ENCODE measurements around the gene ANKRD13B.
"Not testable (repeated sequence)": the region's sequence is repeated elsewhere in the genome, so short reads cannot be mapped to it uniquely, and the experiment has no call there.

Gene ANKRD13B

GRCh38 chr17:29558139-29558538 is 34.8 kb upstream of the ANKRD13B start:
- H2AFZ ChIP-seq (ENCODE audit: low read depth, low read length); H2BK5ac ChIP-seq (ENCODE audit: low read depth, low read length, poor library complexity, severe bottlenecking); H3K4me3 ChIP-seq (ENCODE audit: insufficient read depth in 1 of 2, low read depth in 1 of 2, low read length in 2 of 2); H2BK15ac ChIP-seq (ENCODE audit: low read depth, poor library complexity, severe bottlenecking); H3K79me1 ChIP-seq (replicated peaks; ENCODE audit: low read length, poor library complexity, severe bottlenecking); H3K27ac ChIP-seq (ENCODE audit: low read length, poor library complexity, severe bottlenecking); H3K4me2 ChIP-seq (ENCODE audit: low read length, poor library complexity, severe bottlenecking); H3K9ac ChIP-seq (ENCODE audit: low read length); H3K23ac ChIP-seq (ENCODE audit: low read length in 2 of 2); H3K18ac ChIP-seq (ENCODE audit: low read depth in 1 of 2, low read length in 2 of 2); H3K27me3 ChIP-seq (ENCODE audit: control insufficient read depth in 1 of 2, insufficient read depth in 1 of 2, low read length in 2 of 2); H3K9me3 ChIP-seq (ENCODE audit: control insufficient read depth, low read length); H3K4me1 ChIP-seq (ENCODE audit: control insufficient read depth, insufficient read depth, low read depth, low read length); H2AK5ac ChIP-seq (ENCODE audit: low read length, severe bottlenecking); H2BK120ac ChIP-seq (ENCODE audit: low read depth, low read length); H2BK12ac ChIP-seq (ENCODE audit: low read length in 2 of 2); DNase-seq; H3K4ac ChIP-seq (ENCODE audit: low read depth in 1 of 2, low read length in 2 of 2); H4K91ac ChIP-seq (ENCODE audit: low read length); H3K14ac ChIP-seq (ENCODE audit: low read length in 2 of 2); H4K8ac ChIP-seq (ENCODE audit: low read length): not testable (repeated sequence)
- peaks cover 14% of the 10 kb centered on the region in 2 experiments for H3K36me3 ChIP-seq (ENCODE audit: control insufficient read depth in 1 of 2, insufficient read depth in 2 of 2, low read depth in 1 of 2, low read length in 2 of 2)
- 93% methylated on average over 5 of the region's 5 CpGs for WGBS

- Histone ChIP-seq H4K8ac (ENCODE audit: low read length) (no peak overlapping the region), H2BK12ac (ENCODE audit: low read length in 2 of 2) (no peak overlapping the region), H3K23ac (ENCODE audit: low read length in 2 of 2) (no peak overlapping the region), H2AK5ac (ENCODE audit: low read length, severe bottlenecking) (no peak overlapping the region), H3K36me3 (ENCODE audit: control insufficient read depth in 1 of 2, insufficient read depth in 2 of 2, low read depth in 1 of 2, low read length in 2 of 2) (peaks cover 14% of the 10 kb centered on the region in 2 experiments), H2BK120ac (ENCODE audit: low read depth, low read length) (no peak overlapping the region), H3K4me1 (ENCODE audit: control insufficient read depth, insufficient read depth, low read depth, low read length) (peaks cover 6% of the 10 kb centered on the region), H3K4me3 (ENCODE audit: insufficient read depth in 1 of 2, low read depth in 1 of 2, low read length in 2 of 2) (no peak overlapping the region), H3K4ac (ENCODE audit: low read depth in 1 of 2, low read length in 2 of 2) (no peak overlapping the region), H3K9me3 (ENCODE audit: control insufficient read depth, low read length) (no peaks in the 10 kb centered on the region), H2BK5ac (ENCODE audit: low read depth, low read length, poor library complexity, severe bottlenecking) (no peak overlapping the region), H4K91ac (ENCODE audit: low read length) (no peak overlapping the region), H3K14ac (ENCODE audit: low read length in 2 of 2) (no peak overlapping the region), H3K18ac (ENCODE audit: low read depth in 1 of 2, low read length in 2 of 2) (no peak overlapping the region), H3K27ac (ENCODE audit: low read length, poor library complexity, severe bottlenecking) (no peak overlapping the region), H3K9ac (ENCODE audit: low read length) (no peak overlapping the region), H3K27me3 (ENCODE audit: control insufficient read depth in 1 of 2, insufficient read depth in 1 of 2, low read length in 2 of 2) (no peaks in the 10 kb centered on the region), H3K4me2 (ENCODE audit: low read length, poor library complexity, severe bottlenecking) (no peak overlapping the region), H2BK15ac (ENCODE audit: low read depth, poor library complexity, severe bottlenecking) (no peak overlapping the region), H3K79me1 (replicated peaks; ENCODE audit: low read length, poor library complexity, severe bottlenecking) (peaks cover 10% of the 10 kb centered on the region), H2AFZ (ENCODE audit: low read depth, low read length) (no peak overlapping the region)
- 100% methylated on average over 2 of the region's 2 CpGs for WGBS
- DNase-seq = no peak
Measured at GRCh38 chr17:29559640-29560039, 33.3 kb upstream of the ANKRD13B start.

DNA sequence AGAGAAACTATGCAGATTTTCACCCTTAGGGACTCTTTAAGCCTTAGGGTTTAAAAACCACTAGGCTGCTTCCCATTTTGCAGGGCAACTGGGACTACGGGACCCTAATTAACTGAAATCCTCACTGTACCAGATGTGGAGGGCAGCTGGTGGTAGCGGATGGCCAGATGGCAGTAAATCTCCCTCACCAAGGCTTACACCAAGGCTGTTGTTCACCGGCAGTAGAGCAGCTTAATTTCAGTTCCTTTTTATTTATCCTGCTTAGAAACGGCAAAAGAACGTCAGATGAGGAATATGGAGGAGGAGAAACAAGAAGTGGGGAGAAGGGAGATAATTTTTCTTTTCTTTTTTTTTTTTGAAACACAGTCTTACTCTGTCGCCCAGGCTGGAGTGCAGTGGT is 32.6 kb upstream of the ANKRD13B start:
- Histone ChIP-seq H2AFZ (ENCODE audit: low read depth, low read length) (no peak overlapping the region), H2BK15ac (ENCODE audit: low read depth, poor library complexity, severe bottlenecking) (no peak overlapping the region), H3K27ac (ENCODE audit: low read length, poor library complexity, severe bottlenecking) (no peak overlapping the region), H2BK120ac (ENCODE audit: low read depth, low read length) (no peak overlapping the region), H3K4me2 (ENCODE audit: low read length, poor library complexity, severe bottlenecking) (no peak overlapping the region), H3K9ac (ENCODE audit: low read length) (no peak overlapping the region), H3K36me3 (ENCODE audit: control insufficient read depth in 1 of 2, insufficient read depth in 2 of 2, low read depth in 1 of 2, low read length in 2 of 2) (peaks cover 14% of the 10 kb centered on the region in 2 experiments), H3K23ac (ENCODE audit: low read length in 2 of 2) (no peak overlapping the region), H3K27me3 (ENCODE audit: control insufficient read depth in 1 of 2, insufficient read depth in 1 of 2, low read length in 2 of 2) (no peaks in the 10 kb centered on the region), H4K8ac (ENCODE audit: low read length) (no peak overlapping the region), H3K18ac (ENCODE audit: low read depth in 1 of 2, low read length in 2 of 2) (no peak overlapping the region), H2AK5ac (ENCODE audit: low read length, severe bottlenecking) (no peak overlapping the region), H4K91ac (ENCODE audit: low read length) (no peak overlapping the region), H3K9me3 (ENCODE audit: control insufficient read depth, low read length) (no peaks in the 10 kb centered on the region), H3K4me3 (ENCODE audit: insufficient read depth in 1 of 2, low read depth in 1 of 2, low read length in 2 of 2) (no peak overlapping the region), H2BK12ac (ENCODE audit: low read length in 2 of 2) (no peak overlapping the region), H3K14ac (ENCODE audit: low read length in 2 of 2) (no peak overlapping the region), H3K4me1 (ENCODE audit: control insufficient read depth, insufficient read depth, low read depth, low read length) (peaks cover 6% of the 10 kb centered on the region), H3K79me1 (replicated peaks; ENCODE audit: low read length, poor library complexity, severe bottlenecking) (peaks cover 12% of the 10 kb centered on the region), H3K4ac (ENCODE audit: low read depth in 1 of 2, low read length in 2 of 2) (no peak overlapping the region), H2BK5ac (ENCODE audit: low read depth, low read length, poor library complexity, severe bottlenecking) (no peak overlapping the region)
- WGBS = 100% methylated on average over 4 of the region's 6 CpGs
- no peak for DNase-seq

GRCh38 chr17:29561554-29562517 is 31.1 kb upstream of the ANKRD13B start:
- 88% methylated on average over 17 of the region's 17 CpGs for WGBS
- no peak overlapping the region for H2BK12ac ChIP-seq (ENCODE audit: low read length in 2 of 2)
- H2BK120ac ChIP-seq (ENCODE audit: low read depth, low read length) = no peak overlapping the region
- no peak overlapping the region for H3K27ac ChIP-seq (ENCODE audit: low read length, poor library complexity, severe bottlenecking)
- H3K14ac ChIP-seq (ENCODE audit: low read length in 2 of 2) = no peak overlapping the region
- H3K79me1 ChIP-seq (replicated peaks; ENCODE audit: low read length, poor library complexity, severe bottlenecking) = peaks cover 17% of the 10 kb centered on the region
- H3K9ac ChIP-seq (ENCODE audit: low read length) = no peak overlapping the region
- H4K8ac ChIP-seq (ENCODE audit: low read length) = no peak overlapping the region
- H3K4me1 ChIP-seq (ENCODE audit: control insufficient read depth, insufficient read depth, low read depth, low read length) = peaks cover 16% of the 10 kb centered on the region
- no peak overlapping the region for H3K4me3 ChIP-seq (ENCODE audit: insufficient read depth in 1 of 2, low read depth in 1 of 2, low read length in 2 of 2)
- no peak for DNase-seq
- no peak overlapping the region for H3K18ac ChIP-seq (ENCODE audit: low read depth in 1 of 2, low read length in 2 of 2)
- H2BK15ac ChIP-seq (ENCODE audit: low read depth, poor library complexity, severe bottlenecking) = no peak overlapping the region
- no peaks in the 10 kb centered on the region for H3K27me3 ChIP-seq (ENCODE audit: control insufficient read depth in 1 of 2, insufficient read depth in 1 of 2, low read length in 2 of 2)
- peaks cover 14% of the 10 kb centered on the region in 2 experiments for H3K36me3 ChIP-seq (ENCODE audit: control insufficient read depth in 1 of 2, insufficient read depth in 2 of 2, low read depth in 1 of 2, low read length in 2 of 2)
- H2AFZ ChIP-seq (ENCODE audit: low read depth, low read length) = no peak overlapping the region
- no peak overlapping the region for H2BK5ac ChIP-seq (ENCODE audit: low read depth, low read length, poor library complexity, severe bottlenecking)
- H4K91ac ChIP-seq (ENCODE audit: low read length) = no peak overlapping the region
- no peak overlapping the region for H3K4me2 ChIP-seq (ENCODE audit: low read length, poor library complexity, severe bottlenecking)
- H3K9me3 ChIP-seq (ENCODE audit: control insufficient read depth, low read length) = no peaks in the 10 kb centered on the region
- no peak overlapping the region for H3K4ac ChIP-seq (ENCODE audit: low read depth in 1 of 2, low read length in 2 of 2)
- no peak overlapping the region for H3K23ac ChIP-seq (ENCODE audit: low read length in 2 of 2)
- no peak overlapping the region for H2AK5ac ChIP-seq (ENCODE audit: low read length, severe bottlenecking)
